Nephron progenitor cell (in vitro differentiated cells): Measurements from ENCODE around the gene CPPED1.
A peak's percentile ranks its signal among the peaks of the same experiment; 100 is the strongest.
"Not testable (repeated sequence)": the region's sequence is repeated elsewhere in the genome, so short reads cannot be mapped to it uniquely, and the experiment has no call there.

Source experiments
- DNase-seq: peaks from one replicate; pipeline ENCODE4 v3.0.0; 2021
- H3K27ac Mint-ChIP-seq: 2 replicates; pipeline ENCODE4 v1.8.0; 2021; ENCODE audit warnings: mild to moderate bottlenecking, moderate library complexity, mixed read lengths
- H3K27me3 Mint-ChIP-seq: 2 replicates; pipeline ENCODE4 v1.8.0; 2021; ENCODE audit warnings: mild to moderate bottlenecking, low read depth, mixed read lengths; ENCODE audit not compliant: poor library complexity
- H3K36me3 Mint-ChIP-seq: 2 replicates; pipeline ENCODE4 v1.8.0; 2021; ENCODE audit warnings: low read depth, mixed read lengths
- H3K4me1 Mint-ChIP-seq: 2 replicates; pipeline ENCODE4 v1.8.0; 2021; ENCODE audit warnings: mixed read lengths
- H3K4me3 Mint-ChIP-seq: 2 replicates; pipeline ENCODE4 v1.8.0; 2021; ENCODE audit warnings: mild to moderate bottlenecking, moderate library complexity, mixed read lengths
- H3K9me3 Mint-ChIP-seq: 2 replicates; pipeline ENCODE4 v1.8.0; 2021; ENCODE audit warnings: mild to moderate bottlenecking, moderate library complexity, mixed read lengths
- TF ChIP-seq, protein P1 (sequence below): fragments of 200-600 bp; sonication (generic); IDR thresholded peaks from 2 replicates; pipeline ENCODE4 v1.5.0; 2021; ENCODE audit warnings: antibody characterized with exemption

Gene CPPED1

DNA sequence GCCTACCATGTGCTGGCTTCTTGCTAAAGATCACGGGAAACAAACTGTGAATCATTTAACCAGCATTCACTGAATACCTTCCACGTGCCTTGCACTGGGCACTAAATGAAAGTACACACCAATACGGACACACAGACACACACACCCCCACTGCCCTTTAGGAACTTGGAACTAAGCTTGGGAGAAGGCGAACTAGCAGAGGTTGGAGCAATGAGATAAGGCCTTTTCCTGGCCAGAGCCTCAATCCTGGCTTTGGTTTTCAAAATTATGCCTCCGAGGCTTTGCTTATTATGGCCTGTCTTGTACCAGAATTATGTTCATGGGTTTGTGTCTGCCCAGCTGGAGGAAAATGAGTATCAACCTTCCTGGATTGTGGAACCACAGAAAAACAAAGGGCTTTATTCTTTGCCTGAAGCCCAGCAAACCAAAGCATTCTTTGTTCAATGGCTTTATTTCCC lies 32.3 kb downstream of the CPPED1 start:
- Mint-ChIP-seq H3K4me1 (peaks cover 22% of the 10 kb centered on the region), H3K4me3 (no peak overlapping the region), H3K27ac (peak overlapping the region; percentile 72), H3K27me3 (peaks cover under 1% of the 10 kb centered on the region), H3K36me3 (peaks cover 19% of the 10 kb centered on the region), H3K9me3 (no peaks in the 10 kb centered on the region)
- no peak for DNase-seq
- TF ChIP-seq, protein P1, sequence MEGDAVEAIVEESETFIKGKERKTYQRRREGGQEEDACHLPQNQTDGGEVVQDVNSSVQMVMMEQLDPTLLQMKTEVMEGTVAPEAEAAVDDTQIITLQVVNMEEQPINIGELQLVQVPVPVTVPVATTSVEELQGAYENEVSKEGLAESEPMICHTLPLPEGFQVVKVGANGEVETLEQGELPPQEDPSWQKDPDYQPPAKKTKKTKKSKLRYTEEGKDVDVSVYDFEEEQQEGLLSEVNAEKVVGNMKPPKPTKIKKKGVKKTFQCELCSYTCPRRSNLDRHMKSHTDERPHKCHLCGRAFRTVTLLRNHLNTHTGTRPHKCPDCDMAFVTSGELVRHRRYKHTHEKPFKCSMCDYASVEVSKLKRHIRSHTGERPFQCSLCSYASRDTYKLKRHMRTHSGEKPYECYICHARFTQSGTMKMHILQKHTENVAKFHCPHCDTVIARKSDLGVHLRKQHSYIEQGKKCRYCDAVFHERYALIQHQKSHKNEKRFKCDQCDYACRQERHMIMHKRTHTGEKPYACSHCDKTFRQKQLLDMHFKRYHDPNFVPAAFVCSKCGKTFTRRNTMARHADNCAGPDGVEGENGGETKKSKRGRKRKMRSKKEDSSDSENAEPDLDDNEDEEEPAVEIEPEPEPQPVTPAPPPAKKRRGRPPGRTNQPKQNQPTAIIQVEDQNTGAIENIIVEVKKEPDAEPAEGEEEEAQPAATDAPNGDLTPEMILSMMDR: no peak

DNA sequence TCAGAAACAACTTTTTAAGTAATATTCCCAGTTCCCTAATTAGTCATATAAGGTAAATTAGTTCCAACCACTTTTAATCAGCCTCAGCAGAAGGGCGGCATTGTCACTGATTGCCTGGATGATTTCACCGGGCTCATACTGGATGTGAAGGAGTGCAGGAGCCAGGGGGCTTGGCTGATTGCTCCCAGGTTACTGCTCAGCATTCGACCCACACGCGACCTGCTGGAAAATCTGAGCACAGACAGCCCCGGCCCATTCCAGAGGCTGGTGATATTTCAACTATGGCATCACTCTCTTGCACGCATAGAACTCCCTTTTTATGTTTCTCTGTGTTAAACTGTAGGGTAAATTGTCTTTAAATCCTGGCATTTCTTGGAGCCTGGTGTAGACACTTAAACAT lies 34.2 kb downstream of the CPPED1 start:
- Mint-ChIP-seq H3K27me3 (no peaks in the 10 kb centered on the region), H3K27ac (no peak overlapping the region), H3K4me1 (peaks cover 20% of the 10 kb centered on the region), H3K9me3 (no peaks in the 10 kb centered on the region), H3K36me3 (peaks cover 2% of the 10 kb centered on the region), H3K4me3 (no peak overlapping the region)
- DNase-seq: no peak
- TF ChIP-seq, protein P1: no peak

DNA sequence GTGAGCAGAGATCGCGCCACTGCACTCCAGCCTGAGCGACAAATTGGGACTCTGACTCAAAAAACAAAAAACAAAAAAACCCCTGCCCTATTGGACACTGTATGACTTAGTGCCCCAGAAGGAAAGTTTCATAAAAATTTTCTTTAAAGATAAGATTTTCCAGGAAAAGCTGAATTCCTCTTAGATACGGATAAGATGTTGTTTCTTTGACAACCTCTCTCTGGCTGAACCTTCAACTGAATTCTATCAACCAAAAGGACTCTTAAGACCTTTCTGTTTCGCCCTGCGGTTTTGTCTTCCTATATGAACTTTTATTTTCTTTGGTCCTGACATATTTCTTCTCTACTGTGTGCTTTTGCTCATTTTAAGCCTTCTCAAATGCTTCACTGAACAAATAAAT lies 35.8 kb downstream of the CPPED1 start:
- H3K27ac Mint-ChIP-seq: peak overlapping the region; percentile 4
- no peaks in the 10 kb centered on the region for H3K36me3 Mint-ChIP-seq
- H3K27me3 Mint-ChIP-seq: no peaks in the 10 kb centered on the region
- H3K4me3 Mint-ChIP-seq: no peak overlapping the region
- DNase-seq: no peak
- peaks cover 12% of the 10 kb centered on the region for H3K4me1 Mint-ChIP-seq
- no peaks in the 10 kb centered on the region for H3K9me3 Mint-ChIP-seq
- TF ChIP-seq, protein P1: no peak

DNA sequence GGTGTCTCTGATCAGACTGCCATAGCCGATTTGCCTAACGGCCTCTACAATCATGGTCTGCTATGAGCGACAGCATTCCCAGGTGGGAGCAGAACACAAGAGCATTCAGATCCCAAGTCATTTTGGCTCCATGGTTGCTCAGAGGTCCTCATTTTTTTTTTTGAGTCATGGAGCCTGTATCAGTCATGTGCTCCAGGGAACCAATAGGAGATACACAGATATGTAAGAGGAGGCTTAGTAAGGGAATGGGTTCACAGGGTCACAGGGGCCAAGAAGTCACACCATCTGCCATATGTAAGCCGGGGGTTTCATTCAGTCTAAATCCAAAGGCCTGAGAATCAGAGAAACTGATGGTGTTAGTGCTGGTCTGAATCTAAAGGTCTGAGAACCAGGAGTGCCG lies 36.8 kb downstream of the CPPED1 start:
- no peaks in the 10 kb centered on the region for H3K36me3 Mint-ChIP-seq
- no peak overlapping the region for H3K4me3 Mint-ChIP-seq
- no peak overlapping the region for H3K27ac Mint-ChIP-seq
- TF ChIP-seq, protein P1: no peak
- DNase-seq: no peak
- no peaks in the 10 kb centered on the region for H3K9me3 Mint-ChIP-seq
- peaks cover 12% of the 10 kb centered on the region for H3K4me1 Mint-ChIP-seq
- no peaks in the 10 kb centered on the region for H3K27me3 Mint-ChIP-seq

DNA sequence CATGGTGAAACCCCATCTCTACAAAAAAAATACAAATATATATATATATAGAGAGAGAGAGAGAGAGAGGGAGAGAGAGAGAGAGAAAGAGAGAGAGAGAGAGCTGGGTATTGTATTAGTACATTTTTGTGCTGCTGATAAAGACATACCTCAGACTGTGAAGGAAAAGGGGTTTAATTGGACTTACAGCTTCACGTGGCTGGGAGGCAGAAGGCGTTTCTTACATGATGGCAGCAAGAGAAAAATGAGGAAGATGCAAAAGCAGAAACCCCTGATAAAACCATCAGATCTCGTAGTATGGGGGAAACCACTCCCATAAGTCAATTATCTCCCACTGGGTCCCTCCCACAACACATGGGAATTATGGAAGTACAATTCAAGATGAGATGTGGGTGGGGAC lies 37.5 kb downstream of the CPPED1 start:
- not testable (repeated sequence) for H3K4me3 Mint-ChIP-seq, H3K27ac Mint-ChIP-seq, H3K9me3 Mint-ChIP-seq, DNase-seq, H3K27me3 Mint-ChIP-seq, H3K36me3 Mint-ChIP-seq
- peaks cover 12% of the 10 kb centered on the region for H3K4me1 Mint-ChIP-seq

DNA sequence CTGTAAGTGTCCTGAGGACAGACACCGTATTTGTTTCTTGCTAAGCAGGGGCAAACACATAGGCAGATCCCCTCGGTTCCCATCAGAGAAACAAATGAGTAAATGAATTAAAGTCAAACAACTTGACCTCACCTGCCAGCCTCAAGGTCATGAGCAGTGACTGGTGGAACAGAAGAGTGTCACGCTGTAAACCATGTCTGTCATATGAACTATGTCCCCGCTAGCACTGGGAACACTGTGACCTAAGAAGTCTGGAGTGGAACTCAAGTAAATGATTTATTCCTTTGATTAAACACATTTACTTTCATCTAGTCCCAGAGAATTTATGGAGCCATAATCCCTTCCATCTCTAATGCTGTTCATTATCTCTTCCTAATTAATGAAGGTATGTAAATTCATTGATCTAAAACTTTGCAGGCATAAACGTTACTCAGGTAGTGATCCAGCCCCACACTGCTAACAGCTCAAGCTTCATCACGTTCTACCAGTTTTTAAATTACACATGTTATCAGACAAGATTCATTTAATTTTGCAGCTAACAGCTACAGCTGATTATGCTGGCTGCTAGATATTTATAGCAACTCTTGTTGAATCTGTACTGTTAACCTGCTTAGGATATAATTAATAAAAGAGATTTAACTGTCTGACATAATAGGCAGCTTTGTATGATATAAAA lies 38.7 kb downstream of the CPPED1 start:
- H3K4me1 Mint-ChIP-seq: peaks cover 8% of the 10 kb centered on the region
- DNase-seq: no peak
- no peaks in the 10 kb centered on the region for H3K9me3 Mint-ChIP-seq
- no peak overlapping the region for H3K4me3 Mint-ChIP-seq
- H3K27me3 Mint-ChIP-seq: no peaks in the 10 kb centered on the region
- TF ChIP-seq, protein P1: no peak
- no peaks in the 10 kb centered on the region for H3K36me3 Mint-ChIP-seq
- H3K27ac Mint-ChIP-seq: no peak overlapping the region
